CMK (cell line): ENCODE results near the gene ITGB1BP1.

Source experiments
- DNase-seq: peaks from one replicate; pipeline ENCODE4 v3.0.0-alpha.2; 2010; ENCODE audit warnings: low read depth

Gene ITGB1BP1

GRCh38 chr2:9424447-9425164 is 1.3 kb upstream of the ITGB1BP1 start:
- DNase-seq, result no peak

- DNase-seq, result no peak
Measured at GRCh38 chr2:9423922-9424272, 569 bp upstream of the ITGB1BP1 start.

DNA sequence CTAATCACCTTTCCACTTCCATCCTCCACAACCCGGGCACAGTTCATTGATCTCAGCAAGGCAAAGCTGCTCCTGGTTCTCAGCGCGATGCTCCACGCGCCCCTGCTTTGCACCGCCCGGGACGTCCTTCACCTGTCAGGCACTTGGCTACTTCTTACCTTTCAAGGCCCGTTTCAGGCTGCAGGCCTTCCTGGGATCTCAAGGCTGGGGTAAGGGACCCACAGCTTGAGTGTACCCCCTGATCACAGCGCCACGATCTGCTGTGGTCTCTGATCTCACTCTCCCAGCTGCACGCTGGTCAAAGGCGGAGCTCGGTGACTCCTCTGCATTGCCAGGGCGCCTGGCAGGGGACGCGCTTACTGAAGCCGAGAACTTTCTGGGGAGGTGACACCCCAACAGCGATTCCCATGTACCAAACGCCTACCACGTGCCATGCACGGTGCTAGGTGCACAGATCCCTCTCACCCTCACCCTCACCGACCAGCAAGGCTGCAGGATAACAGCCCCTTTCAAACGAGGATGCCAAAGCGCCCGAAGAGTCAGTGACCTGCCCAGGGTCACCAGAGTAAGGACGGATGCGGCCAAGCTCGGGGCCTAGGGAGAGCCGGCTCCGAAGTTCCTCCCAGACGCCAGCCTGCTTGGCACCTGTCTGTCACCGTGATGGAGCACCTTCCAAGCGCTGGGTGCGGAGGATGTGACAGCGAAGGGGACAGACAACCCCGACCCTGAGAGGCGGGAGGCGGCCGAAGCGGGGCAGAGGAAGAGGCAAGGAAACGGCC is 818 bp downstream of the ITGB1BP1 start:
- DNase-seq, result peak; percentile 39

DNA sequence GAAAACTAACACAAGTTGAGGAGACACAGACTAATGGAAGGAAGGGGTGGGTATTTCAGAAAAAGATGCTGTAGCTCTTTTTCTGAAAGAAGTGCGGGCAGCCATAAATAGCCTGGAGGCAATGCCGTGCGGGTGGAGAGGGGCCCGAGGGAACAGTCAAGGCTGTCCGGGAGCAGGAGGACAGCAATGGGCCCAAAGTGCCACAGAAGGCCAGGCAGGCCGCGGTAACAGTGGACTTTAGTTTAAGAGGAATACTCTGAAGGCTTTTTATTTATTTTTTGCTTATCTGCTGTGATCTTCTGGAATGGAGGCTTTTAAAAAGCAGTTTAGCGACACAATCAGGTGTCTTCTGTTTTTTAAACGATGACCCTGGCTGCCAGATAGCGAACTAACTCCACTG is 2.8 kb downstream of the ITGB1BP1 start:
- DNase-seq, result no peak

GRCh38 chr2:9419541-9419940 is 3.8 kb downstream of the ITGB1BP1 start:
- no peak for DNase-seq

- no peak for DNase-seq
Measured at GRCh38 chr2:9418746-9419145, 4.6 kb downstream of the ITGB1BP1 start.

- no peak for DNase-seq
Measured at GRCh38 chr2:9417725-9418124, 5.6 kb downstream of the ITGB1BP1 start.

- no peak for DNase-seq
Measured at GRCh38 chr2:9416962-9417316, 6.4 kb downstream of the ITGB1BP1 start.

- no peak for DNase-seq
Measured at GRCh38 chr2:9416267-9416961, 6.9 kb downstream of the ITGB1BP1 start.

GRCh38 chr2:9415516-9416169 is 7.7 kb downstream of the ITGB1BP1 start:
- DNase-seq, result no peak

DNA sequence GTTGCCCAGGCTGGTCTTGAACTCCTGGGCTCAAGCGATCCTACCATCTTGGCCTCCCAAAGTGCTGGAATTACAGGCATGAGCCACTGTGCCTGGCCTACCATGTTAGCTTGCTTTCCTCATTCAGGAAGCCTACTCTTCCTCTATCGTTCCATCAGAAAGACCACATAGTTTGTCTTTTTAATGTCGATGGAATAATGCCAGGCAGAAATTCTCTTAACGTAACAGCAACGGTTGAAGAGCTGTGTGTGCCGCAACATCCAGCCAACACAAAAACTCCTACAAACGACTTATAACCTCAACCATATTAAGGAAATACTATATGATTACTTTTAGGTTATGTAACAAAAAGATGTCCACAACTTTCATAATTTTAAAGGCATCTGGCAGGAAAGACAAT is 10.5 kb downstream of the ITGB1BP1 start:
- no peak for DNase-seq

- DNase-seq, result no peak
Measured at GRCh38 chr2:9410108-9410507, 13.2 kb downstream of the ITGB1BP1 start.

DNA sequence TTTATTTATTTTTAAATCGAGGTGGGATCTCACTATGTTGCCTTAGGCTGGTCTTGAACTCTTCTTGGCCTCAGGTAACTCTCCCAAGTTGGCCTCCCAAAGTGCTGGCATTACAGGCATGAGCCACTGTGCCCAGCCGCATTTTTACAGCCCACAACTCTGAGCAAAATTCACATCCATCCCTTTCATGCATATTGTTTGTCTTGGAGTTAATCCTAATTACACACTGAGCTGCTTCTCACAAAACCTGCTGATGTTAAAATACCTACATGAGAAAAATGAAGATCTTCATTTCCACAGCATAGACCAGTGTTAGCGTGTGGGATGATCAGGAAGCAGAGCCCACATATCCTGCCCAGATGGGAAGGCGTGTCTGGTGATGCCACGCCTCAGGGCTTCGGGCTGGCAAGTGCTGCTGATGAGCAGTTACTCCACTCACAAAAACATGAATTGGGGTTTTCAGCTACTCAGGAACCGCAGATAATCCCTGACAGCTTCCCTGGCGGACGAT is 14.6 kb downstream of the ITGB1BP1 start:
- no peak for DNase-seq

DNA sequence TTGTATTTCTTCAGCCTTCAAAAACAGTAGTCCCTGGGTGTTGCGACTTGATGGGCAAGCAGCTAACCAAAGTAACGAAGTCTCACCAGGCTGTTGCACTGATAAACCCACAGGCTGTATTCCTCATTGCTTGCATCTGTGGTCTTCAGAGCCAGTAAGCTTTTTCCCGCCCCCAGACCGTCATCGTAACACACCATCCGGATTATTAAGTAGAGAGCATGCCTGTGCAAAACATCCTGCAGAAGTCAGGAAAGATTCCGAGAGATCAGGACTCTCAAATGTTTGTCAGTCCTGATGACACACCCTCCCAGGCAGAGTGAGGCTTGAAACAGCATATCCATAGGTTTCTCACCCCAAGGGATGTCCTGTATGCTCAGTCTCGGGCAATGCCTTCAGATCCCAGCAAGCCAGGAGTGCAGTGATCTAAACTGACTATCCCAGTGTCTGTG is 15.9 kb downstream of the ITGB1BP1 start:
- DNase-seq, result no peak

DNA sequence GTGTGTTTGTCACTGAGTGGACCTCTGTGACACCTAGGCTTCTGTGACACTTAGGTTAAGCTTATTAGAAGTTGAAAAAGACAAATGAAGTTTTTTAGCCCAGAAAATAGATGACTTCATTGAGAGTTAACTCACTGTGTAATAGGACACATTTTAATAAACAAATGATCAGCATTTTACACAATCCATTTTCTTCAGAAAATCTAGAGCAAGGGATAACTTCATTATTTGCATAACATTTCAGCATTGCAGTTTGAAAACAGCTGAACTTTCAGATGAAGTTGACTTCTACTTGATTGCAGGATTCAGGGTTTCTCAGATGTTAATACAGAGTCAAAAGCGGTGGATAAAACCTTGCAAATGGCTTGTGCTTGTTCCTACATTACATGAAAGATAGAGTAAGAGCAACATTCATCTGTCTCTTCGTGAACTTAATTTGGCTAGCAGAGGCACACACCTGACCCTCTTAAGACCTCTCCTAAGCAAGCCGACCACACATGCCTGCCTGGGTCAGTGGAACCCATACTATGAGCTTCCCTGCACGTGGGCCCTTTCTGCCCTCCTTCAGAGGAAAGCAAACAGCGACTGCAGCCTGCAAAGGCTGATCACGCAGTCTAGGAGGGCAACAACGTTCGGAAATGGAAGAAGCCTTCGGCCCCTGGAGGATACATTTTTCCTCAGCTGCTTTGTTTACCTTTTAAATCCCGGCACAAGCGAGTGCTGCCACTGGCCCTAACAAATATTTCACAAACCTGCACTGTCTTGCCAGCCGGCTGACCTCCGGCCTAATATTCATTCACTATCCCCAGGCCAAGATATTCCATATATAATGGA is 16.6 kb downstream of the ITGB1BP1 start:
- no peak for DNase-seq

- DNase-seq, result no peak
Measured at GRCh38 chr2:9405636-9406035, 17.7 kb downstream of the ITGB1BP1 start.

GRCh38 chr2:9404451-9404850 is 18.9 kb downstream of the ITGB1BP1 start:
- no peak for DNase-seq

DNA sequence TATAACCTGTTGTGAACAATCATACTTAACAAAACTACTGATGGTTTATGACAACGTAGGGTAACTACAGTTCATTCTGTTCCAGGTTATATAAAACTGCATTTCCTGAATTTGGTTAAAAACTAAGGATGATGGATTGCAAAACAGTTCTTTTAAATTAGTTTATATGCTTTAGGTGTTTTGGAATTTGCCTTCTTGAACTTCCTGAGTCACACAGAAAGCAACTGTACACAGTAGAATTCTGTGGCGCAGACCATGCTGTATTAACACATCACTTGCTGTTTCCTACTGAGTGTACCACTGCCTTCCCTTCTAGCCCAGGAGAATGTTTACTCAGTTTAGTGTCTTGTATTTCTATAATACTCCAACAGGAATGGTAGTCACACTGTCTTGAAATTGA is 19.4 kb downstream of the ITGB1BP1 start:
- no peak for DNase-seq

- no peak for DNase-seq
Measured at GRCh38 chr2:9401646-9402371, 21.5 kb downstream of the ITGB1BP1 start.

DNA sequence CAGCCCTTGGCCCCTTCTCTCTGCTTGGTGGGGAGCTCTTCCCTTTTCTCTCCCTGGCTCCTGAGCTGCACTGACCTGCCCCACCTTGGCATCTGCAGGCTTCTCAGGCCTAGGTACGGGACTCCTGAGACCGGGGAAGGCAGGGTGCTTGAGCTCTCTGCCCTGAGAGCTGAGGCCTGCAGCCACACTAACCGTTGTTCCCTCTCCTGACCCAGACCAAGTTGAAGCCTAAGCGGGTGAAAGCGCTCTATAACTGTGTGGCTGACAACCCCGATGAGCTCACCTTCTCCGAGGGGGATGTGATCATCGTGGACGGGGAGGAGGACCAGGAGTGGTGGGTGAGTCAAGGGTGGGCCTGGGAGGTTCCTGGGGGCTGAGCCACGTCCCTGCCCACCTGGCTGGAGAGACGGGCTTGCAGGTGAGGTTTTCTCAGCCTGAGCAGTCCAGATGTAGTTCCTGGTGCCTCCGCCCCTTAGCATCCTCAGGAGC is 22.2 kb downstream of the ITGB1BP1 start:
- DNase-seq, result no peak
